Hematopoietic multipotent progenitor cell treated with erythropoietin and hydrocortisone succinate and interleukin-3 and kit ligand, for 4 days (in vitro differentiated cells): ENCODE data around the gene SDC1.
A peak's percentile ranks its signal among the peaks of the same experiment; 100 is the strongest.

Source experiments
- DNase-seq: peaks from one replicate; pipeline ENCODE4 v3.0.0-alpha.2; 2015

Gene SDC1

DNA sequence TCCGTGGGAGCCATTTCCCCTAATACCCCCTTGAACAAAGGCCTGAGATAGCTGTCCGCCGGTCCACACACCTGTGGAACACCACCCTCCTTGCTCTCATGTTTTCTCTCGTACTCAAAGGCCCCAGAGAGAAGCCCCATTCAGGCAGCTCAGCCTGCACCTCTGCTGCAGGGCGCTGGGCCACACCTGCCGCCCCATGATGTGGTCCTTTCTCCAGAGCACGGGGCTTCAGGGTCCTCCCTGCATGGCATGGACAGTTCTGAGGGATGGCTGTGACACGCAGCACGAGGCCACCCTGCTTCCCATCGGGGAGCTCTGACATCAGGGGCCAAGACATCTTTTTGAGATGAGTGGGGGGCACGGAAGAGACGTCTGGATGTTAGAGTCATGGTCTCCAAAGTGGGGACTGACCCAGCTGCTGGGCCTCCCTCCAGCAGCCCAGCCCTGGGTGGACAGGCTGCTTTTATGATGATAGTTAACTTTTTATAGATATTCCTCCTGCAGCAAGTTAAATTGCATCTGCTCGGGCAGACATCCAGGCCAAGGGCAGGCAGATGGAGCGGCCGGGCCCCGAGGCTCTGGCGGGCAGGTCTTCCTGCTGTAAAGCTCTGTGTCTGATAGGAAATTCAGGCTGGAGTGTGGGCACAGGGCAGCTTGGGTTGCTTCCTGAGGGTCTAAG is 56.7 kb downstream of the SDC1 start:
- DNase-seq, result no peak

- DNase-seq, result no peak
Observed at GRCh38 chr2:20167356-20167755, 57.6 kb downstream of the SDC1 start.

- peak; percentile 9 for DNase-seq
Observed at GRCh38 chr2:20165677-20166509, 59.0 kb downstream of the SDC1 start.

DNA sequence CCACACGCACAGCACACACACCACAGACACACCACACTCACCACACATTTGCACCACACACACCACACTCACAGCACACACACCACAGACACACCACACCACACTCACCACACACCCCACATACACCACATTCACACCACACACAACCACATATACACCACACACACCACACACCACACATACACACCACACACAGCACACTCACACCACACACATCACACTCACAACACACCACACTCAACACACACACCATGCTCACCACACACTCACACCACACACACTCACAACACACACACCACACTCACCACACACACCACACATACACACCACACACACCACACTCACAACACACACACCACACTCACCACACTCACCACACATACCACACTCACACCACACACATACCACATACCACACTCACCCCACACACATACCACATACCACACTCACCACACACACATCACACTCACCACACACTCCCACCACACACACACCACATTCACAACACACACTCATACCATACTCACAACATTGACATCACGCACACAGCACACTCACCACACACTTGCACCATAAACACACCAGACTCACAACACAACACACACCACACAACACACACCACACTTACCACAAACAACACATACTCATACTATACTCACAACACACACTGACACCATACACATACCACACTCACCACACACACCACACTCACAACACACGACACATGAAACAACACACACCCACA is 60.0 kb downstream of the SDC1 start:
- DNase-seq, result no peak

DNA sequence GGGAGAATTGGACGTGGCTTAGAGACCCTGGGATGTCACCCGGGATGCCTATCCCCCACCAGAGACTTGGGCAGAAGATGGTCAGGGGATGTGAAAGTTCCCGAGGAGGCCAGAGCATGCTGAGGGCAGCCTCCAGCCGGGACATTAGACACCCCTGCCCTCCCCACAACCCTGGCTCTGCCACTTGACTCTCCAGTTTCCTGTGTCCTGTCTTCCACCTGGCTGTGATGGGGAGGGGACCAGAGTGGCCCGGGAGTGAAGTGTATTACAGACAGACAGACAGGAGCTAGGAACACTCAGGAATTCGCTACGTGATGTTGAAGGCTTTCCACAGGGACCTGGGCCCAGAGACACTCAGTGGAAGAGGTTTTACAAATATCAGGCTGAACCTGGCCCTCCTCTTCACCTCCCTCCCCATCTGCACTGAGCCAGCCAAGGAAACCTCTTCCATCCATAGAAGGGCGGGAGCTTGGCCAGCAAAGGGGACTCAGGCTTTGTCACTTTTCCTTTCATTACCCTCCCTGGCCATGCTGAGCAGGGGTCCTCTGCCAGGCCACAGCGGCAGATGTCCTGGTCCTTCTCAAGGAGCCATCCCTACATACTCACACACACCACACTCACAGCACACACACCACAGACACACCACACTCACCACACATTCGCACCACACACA is 60.7 kb downstream of the SDC1 start:
- DNase-seq, result peak; percentile 40

- no peak for DNase-seq
Observed at GRCh38 chr2:20159411-20160070, 65.4 kb downstream of the SDC1 start.

GRCh38 chr2:20157193-20157891 is 67.6 kb downstream of the SDC1 start:
- no peak for DNase-seq

GRCh38 chr2:20156836-20157192 is 68.1 kb downstream of the SDC1 start:
- no peak for DNase-seq

DNA sequence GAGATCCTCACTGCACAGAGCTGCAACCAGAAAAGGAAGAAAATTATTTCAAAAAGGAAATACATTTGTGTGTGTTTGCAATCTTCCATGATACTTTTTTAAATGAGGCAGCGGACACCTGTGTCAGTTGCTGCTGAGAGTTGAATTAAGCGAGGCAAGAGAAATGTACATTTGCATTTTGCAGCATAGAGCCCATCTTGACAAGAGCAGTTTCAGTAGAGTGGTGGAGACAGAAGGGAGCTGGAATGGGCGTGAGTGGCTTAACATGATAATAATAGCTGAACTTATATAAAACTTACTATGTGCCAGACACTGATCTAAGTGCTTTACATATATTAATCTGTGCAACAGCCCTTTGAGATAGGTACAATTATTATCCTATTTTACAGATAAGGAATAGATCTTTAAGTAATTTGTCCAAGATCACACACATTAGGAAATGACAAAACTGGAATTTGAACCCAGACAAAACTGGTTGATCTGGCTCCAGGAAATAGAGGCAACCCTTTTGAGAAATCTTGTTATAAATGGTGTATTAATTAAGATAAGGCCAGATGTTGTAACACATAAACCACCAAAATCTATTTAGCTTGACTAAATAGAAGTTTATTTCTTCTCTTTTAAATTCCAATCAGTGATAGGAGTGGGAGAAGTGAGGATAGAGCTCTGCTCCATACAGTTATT is 68.7 kb downstream of the SDC1 start:
- no peak for DNase-seq

DNA sequence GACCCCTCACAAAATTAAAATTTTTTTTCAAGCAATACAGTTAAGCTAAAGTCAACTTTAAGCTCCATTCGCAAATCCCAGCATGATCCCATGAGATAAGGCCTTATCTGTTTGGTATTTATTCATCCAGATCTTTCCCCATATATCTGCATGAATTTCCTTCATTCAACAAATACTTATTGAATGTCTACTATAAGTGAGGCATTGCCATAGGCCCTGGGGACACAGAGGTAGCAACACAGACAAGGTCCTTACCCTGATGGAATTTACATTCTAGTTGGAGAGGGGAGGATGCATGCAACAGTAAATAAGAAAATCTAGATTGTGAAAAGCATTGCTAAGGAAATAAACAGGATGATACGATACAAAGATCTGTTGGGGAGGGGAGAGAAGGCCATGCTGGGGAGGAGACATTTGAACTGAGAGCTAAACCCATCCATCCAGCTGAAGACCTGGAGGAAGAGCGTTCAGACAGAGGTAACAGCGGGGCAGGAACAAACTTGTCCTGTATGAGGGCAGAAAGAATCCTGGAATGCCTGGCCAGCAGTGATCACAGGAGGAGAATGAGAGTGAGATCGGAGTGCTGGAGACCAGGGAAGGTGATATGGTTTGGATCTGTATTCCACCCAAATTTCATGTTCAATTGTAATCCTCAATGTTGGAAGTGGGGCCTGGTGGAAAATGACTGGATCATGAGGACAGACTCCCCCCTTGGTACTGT is 71.6 kb downstream of the SDC1 start:
- no peak for DNase-seq

GRCh38 chr2:20150806-20151571 is 73.9 kb downstream of the SDC1 start:
- no peak for DNase-seq
